GM21825 (cell line): ENCODE results near the gene PACC1.
"Not testable (repeated sequence)": the region's sequence is repeated elsewhere in the genome, so short reads cannot be mapped to it uniquely, and the experiment has no call there.

Experiments used
- ATAC-seq: cut with Tn5 transposase; IDR thresholded peaks from one replicate; pipeline ENCODE4 v1.9.1; 2021; ENCODE audit warnings: mild to moderate bottlenecking, moderate library complexity; ENCODE audit not compliant: unreplicated experiment

PACC1 gene

GRCh38 chr1:212397171-212397570, 17.5 kb downstream of the PACC1 start:
- ATAC-seq, result no peak

- ATAC-seq, result no peak
These were observed 18.0 kb downstream of the PACC1 start for GRCh38 chr1:212396638-212397037.

DNA sequence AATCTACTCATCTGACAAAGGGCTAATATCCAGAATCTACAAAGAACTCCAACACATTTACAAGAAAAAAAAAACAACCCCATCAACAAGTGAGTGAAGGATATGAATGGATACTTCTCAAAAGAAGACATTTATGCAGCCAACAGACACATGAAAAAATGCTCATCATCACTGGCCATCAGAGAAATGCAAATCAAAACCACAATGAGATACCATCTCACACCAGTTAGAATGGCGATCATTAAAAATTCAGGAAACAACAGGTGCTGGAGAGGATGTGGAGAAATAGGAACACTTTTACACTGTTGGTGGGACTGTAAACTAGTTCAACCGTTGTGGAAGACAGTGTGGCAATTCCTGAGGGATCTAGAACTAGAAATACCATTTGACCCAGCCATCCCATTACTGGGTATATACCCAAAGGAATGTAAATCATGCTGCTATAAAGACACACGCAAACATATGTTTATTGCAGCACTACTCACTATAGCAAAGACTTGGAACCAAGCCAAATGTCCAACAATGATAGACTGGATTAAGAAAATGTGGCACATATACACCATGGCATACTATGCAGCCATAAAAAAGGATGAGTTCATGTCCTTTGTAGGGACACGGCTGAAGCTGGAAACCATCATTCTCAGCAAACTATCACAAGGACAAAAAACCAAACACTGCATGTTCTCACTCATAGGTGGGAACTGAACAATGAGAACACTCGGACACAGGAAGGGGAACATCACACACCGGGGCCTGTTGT, 18.8 kb downstream of the PACC1 start:
- not testable (repeated sequence) for ATAC-seq

DNA sequence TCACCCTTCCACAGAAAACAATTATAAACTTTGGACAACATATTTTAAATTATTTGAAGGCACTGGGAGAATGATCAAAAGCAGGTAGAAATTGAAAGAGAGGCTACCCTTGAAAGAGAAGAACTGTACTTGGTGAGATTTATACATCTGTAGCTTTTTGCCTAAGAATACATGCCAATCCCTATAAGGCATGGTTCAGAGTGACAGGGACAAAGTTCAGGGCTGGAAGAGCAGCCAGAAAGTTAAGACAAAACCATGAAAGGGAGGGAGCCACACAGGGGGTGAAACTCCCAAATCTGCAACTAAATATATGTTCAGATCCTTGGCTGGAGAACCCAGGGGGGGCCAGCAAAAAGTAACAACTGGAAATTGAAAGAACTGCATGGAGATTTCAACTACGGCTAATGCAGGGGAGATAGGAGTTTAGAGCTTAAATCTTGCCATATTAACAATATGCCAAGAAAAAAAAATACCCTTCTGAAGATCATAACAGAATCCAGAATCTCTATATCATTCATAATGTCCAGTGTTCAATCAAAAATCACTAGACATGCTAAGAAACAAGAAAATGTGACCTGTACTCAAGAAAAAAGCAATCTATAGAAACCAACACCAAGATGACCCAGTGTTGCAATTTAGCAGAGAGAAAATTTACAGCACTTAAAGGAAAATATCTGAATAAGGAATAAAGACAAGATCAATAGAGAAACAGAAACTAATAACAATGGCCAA, 25.5 kb downstream of the PACC1 start:
- no peak for ATAC-seq

GRCh38 chr1:212386029-212386428, 28.7 kb downstream of the PACC1 start:
- no peak for ATAC-seq

DNA sequence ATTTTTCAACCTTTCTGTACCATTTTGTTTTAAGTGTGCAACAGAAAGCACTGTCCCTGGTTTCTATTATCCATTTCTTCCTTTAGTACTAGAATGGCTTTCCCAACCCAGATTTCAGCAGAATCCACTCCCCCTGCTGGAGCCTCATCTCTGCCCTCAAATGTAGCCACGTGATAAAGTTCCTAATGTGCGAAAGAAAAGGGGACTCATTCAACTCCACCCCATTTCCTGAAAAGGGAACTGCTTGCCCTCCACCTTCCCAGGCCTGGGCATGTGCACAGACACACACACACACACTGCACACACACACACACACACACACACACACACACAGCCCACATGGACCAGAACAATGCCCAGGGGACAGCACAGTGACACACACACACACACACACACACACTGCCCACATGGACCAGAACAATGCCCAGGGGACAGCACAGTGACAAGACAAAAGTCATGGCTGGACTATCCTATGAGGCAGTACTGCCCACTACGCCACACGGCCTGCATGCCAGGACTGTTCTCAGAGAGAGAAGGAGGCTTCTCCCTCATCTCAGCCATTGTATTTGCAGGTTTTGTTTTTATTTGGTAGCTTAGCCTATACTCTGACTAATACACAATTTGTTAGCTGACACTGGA, 33.2 kb downstream of the PACC1 start:
- ATAC-seq, result no peak

DNA sequence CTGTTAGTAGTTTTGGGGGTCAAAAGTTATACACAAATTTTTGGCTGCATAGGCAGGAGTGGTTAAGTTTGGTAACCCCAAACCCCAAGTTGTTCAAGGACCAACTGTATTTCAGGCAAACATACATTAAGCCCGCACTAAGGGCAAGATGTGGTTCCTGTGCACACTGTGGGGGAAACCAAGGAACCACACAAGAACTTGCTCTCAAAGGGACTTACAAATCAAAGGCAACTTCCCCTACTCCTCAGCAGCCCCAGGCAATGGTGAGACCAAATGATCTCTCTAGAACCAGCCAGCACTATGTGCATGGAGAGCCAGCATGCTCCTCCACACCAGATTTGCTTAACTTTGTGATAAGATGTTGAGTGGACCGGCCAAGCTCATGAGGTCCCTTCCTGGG, 35.3 kb downstream of the PACC1 start:
- ATAC-seq, result no peak

GRCh38 chr1:212377644-212378043, 37.0 kb downstream of the PACC1 start:
- no peak for ATAC-seq

GRCh38 chr1:212375986-212376385, 38.7 kb downstream of the PACC1 start:
- no peak for ATAC-seq

DNA sequence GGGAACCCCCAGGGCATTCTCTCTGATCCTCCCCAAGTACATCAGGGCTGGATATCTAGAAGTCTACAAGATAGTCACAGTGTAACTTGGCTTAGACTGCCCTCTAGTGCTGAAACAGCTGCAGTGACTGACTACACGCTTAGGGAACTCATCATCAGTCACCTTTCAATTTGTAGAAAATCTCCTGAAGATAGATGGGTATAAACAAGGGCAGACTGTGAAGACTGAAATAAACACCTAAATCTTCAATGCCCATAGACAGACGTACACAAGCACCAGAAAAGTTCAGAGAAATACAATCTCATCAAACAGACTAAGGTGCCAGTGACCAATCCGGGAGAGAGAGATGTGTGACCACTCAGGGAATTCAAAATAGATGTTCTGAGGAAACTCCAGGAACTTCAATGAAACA, 46.6 kb downstream of the PACC1 start:
- peak; percentile 82 for ATAC-seq

GRCh38 chr1:212367474-212368072, 47.1 kb downstream of the PACC1 start:
- peak; percentile 27 for ATAC-seq

DNA sequence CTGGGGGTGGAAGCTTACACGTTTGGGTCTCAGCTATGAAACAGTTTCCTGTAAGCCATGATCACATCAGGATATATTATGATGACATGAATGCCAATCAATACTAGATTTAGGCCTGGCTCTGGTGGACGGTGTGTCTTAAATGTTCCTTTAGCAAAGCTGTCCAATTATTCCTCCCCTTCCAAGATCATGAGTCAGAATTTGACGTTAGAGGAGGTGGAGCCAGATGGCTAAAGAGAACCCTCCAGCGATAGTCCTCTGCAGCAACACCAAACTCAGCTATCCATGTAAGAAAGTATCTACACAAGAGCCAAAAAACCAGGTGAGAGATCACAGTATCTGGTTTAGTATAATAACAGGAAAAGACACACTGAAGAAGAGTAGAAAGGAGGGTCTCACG, 47.8 kb downstream of the PACC1 start:
- no peak for ATAC-seq

DNA sequence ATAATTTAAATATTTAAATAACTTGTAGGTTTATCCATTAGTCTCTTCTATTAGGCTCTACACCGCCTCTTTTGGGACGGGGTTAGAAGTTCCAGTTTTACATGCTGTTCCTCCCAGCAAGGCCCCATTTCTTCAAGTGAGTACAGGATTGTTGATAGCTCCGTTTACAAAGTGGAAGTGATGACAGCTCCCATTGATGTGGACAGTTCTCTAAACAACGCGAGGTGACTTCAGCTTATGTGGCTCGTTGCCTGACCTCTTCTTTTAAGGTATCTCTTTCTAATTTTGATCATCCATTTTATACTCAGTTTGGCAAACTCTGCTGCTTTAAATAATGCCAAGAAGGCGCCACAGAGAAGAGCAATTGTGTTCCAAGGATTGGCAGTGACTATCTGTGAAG, 49.7 kb downstream of the PACC1 start:
- ATAC-seq, result no peak

DNA sequence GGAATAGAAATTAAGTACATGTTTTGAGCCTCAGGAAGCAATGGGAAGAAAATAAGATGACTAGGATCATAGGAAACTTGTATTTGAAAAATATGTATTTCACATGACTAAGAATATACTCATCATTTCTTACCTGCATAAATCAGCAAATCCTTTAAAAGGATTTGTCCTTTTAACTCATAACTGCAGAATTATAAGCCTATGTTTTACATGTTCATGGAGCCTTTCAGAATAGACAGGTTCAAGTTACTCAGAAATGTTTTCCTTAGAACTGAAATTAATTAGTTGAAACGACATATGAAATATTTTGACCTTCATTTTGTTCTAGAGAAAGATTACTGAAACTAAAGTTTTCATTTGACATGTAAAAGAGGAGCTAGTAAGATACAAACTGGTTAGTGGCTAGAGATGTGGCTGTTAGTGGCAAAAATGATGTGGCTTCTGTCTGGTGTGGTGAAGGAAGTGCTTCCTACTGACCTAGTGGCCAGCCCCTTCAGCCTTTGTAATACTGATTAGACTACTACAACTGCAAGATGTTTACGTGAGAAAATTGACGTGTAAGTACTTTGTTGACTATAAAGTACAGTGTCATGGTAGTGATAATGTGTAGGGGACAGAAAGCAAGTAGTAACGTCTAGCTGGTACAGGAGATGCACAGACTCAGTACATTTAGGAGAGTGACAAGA, 54.7 kb downstream of the PACC1 start:
- no peak for ATAC-seq

- no peak for ATAC-seq
These were observed 59.3 kb downstream of the PACC1 start for GRCh38 chr1:212355230-212355969.

DNA sequence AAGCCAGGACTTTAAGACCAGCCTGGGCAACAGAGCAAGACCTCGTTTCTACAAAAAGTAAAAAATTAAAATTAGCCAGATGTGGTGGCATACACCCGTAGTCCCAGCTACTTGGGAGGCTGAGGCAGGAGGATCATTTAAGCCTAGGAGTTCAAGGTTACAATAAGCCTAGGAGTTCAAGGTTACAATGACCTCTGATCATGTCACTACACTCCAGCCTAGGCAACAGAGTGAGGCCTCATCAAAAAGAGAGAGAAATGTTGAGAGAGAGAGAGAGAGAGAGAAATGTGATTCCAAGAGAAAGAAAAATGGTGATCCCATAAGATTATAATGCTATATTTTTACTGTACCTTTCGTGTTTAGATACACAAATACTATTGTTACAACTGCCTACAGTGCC, 60.2 kb downstream of the PACC1 start:
- no peak for ATAC-seq

- no peak for ATAC-seq
These were observed 61.5 kb downstream of the PACC1 start for GRCh38 chr1:212353181-212353580.

DNA sequence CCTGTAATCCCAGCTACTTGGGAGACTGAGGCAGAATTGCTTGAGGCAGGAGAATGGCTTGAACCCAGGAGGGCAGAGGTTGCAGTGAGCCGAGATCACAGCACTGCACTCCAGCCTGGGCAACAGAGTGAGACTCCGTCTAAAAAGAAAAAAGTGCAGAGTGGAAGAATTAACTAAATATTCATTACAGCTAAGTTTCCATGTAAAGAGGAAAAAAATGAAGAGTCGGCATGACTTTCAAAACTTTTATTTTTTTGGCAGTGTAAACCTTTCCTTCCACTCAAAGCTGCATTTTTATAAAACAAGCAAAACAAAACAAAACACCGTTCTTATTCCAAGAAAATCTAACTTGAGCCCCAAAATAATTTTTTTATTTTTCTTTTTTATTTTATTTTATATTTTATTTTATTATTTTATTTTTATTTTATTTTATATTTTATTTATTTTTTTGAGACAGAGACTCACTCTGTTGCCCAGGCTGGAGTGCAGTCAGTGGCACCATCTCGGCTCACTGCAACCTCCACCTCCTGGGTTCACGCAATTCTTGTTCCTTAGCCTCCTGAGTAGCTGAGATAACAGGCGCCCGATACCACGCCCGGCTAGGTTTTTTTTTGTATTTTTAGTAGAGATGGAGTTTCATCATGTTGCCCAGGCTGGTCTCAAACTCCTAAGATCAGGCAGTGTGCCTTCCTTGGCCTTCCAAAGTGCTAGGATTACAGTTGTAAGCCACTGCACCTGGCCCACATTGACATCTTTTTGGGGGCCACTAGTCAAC, 62.9 kb downstream of the PACC1 start:
- no peak for ATAC-seq

- no peak for ATAC-seq
These were observed 68.1 kb downstream of the PACC1 start for GRCh38 chr1:212346601-212347000.

- no peak for ATAC-seq
These were observed 69.8 kb downstream of the PACC1 start for GRCh38 chr1:212344905-212345304.
